Caco-2 (cell line): ENCODE results near the gene PRPS1. TPM values are rescaled to one million over a fixed set of nuclear protein-coding genes. Genes with fewer than 3 reads are reported as not detected.
"Not testable (repeated sequence)": the region's sequence is repeated elsewhere in the genome, so short reads cannot be mapped to it uniquely, and the experiment has no call there.

Experiments
- BruUV-seq: library from RNA; stranded (reverse); fragments of 400-500 nt; replicated peaks from 2 replicates; lab custom pipeline; 2021; lab: Mats Ljungman, UMichigan
- CTCF ChIA-PET: fragments of 300-600 bp; sonication (Branson Sonifier 250); formaldehyde crosslinking; loops from one replicate; lab custom pipeline; 2022; ENCODE audit warnings: antibody characterized with exemption; lab: Charles Lee
- POLR2A ChIA-PET: fragments of 300-600 bp; sonication (Branson Sonifier 250); formaldehyde crosslinking; loops from one replicate; lab custom pipeline; 2022; ENCODE audit warnings: antibody characterized with exemption; lab: Charles Lee
- DNase-seq, 2 experiments: peaks; one replicate each; pipeline versions ENCODE4 v3.0.0 to v3.0.0-alpha.2; 2020 to 2022
- H3K27me3 ChIP-seq: replicated peaks from 2 replicates; pipeline ENCODE4 v1.6.0; 2011; ENCODE audit warnings: low read length; ENCODE audit not compliant: control insufficient read depth, insufficient read depth
- H3K36me3 ChIP-seq: 2 replicates; pipeline ENCODE4 v1.5.1; 2011; ENCODE audit warnings: low read length; ENCODE audit not compliant: control insufficient read depth, insufficient read depth
- H3K4me1 ChIP-seq: fragments of 250-450 bp; sonication (Bioruptor Pico); 2 replicates; pipeline ENCODE4 v1.5.1; 2020; ENCODE audit warnings: mild to moderate bottlenecking
- H3K4me3 ChIP-seq: 2 replicates; pipeline ENCODE4 v1.5.1; 2011; ENCODE audit warnings: low read depth, mild to moderate bottlenecking, control low read depth, low read length
- H3K9me3 ChIP-seq: fragments of 250-450 bp; sonication (Bioruptor Pico); 2 replicates; pipeline ENCODE4 v1.5.1; 2020; ENCODE audit warnings: mild to moderate bottlenecking, moderate library complexity
- H3K27ac Mint-ChIP-seq: one replicate; pipeline ENCODE4 v1.8.0; 2022; ENCODE audit warnings: mixed read lengths; ENCODE audit not compliant: unreplicated experiment
- H3K27me3 Mint-ChIP-seq: one replicate; pipeline ENCODE4 v1.8.0; 2022; ENCODE audit warnings: mixed read lengths; ENCODE audit not compliant: insufficient read depth, unreplicated experiment
- H3K36me3 Mint-ChIP-seq: one replicate; pipeline ENCODE4 v1.8.0; 2022; ENCODE audit warnings: mild to moderate bottlenecking, mixed read lengths; ENCODE audit not compliant: insufficient read depth, unreplicated experiment
- H3K4me1 Mint-ChIP-seq: one replicate; pipeline ENCODE4 v1.8.0; 2022; ENCODE audit warnings: low read depth, mixed read lengths; ENCODE audit not compliant: unreplicated experiment
- H3K4me3 Mint-ChIP-seq: one replicate; pipeline ENCODE4 v1.8.0; 2022; ENCODE audit warnings: mild to moderate bottlenecking, moderate library complexity, mixed read lengths; ENCODE audit not compliant: unreplicated experiment
- H3K9me3 Mint-ChIP-seq: one replicate; pipeline ENCODE4 v1.8.0; 2022; ENCODE audit warnings: mixed read lengths; ENCODE audit not compliant: unreplicated experiment
- intact Hi-C: fragments of 100-400 bp; cut with micrococcal nuclease; formaldehyde crosslinking; loops from one replicate; pipeline ENCODE4 v1.10.0; 2022; ENCODE audit not compliant: unreplicated experiment
- total RNA-seq: library from RNA; stranded (reverse); gene quantifications from 2 replicates; pipeline ENCODE4 v1.2.3, GENCODE V29; 2022
- TF ChIP-seq, protein P1 (sequence below), 2 experiments: fragments of 200-600 bp in 1 of 2; IDR thresholded peaks; 1 replicate in 1 of 2; 2 replicates in 1 of 2; pipeline versions ENCODE4 v1.5.1 to v1.8.0; 2011 to 2022; ENCODE audit warnings: antibody characterized with exemption in 1 of 2, control low read depth in 1 of 2, inconsistent platforms in 1 of 2, low read depth in 1 of 2, low read length in 1 of 2, mild to moderate bottlenecking in 1 of 2, moderate library complexity in 1 of 2; ENCODE audit not compliant: insufficient read depth in 1 of 2, severe bottlenecking in 1 of 2, unreplicated experiment in 1 of 2

The PRPS1 gene
- total RNA-seq, 1 experiment from 2014 or later = 34.3 TPM

DNA sequence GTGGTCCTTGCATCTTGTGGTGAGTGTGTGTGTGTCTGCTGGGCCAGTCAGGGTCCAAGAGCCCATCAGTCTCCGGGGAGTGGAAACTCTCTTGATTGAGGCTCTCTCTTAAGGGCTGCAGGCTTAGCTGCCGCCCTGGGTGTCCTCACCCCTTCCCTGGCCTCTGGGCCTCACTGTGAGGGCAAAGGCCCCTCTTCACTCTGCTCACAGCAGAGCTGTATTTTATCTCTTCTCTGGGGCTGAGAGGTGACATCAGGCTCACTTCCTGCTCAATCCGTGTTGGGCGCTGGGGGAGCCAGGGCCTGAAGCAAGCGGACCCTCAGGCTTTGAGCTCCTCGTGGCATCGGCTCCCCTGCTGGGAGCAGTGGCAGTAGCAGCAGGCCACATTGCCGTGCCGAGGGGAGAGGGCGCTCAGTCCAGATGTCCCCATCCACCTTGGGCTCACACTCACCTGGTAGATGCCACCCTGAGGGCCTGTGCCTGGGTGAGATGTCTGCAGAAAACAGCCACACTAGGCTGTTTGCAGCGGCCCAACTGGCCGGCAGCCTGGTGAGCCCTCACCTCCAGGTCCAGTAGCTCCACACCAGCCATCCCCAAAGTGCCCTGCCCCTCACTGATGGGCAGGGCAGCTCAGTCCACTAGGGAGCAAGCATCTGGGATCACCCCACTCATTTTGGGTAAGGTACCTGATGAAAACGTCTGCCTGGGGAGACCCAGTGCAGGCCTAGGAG, 24.7 kb upstream of the PRPS1 start:
- intact Hi-C loops = no loop called here

DNA sequence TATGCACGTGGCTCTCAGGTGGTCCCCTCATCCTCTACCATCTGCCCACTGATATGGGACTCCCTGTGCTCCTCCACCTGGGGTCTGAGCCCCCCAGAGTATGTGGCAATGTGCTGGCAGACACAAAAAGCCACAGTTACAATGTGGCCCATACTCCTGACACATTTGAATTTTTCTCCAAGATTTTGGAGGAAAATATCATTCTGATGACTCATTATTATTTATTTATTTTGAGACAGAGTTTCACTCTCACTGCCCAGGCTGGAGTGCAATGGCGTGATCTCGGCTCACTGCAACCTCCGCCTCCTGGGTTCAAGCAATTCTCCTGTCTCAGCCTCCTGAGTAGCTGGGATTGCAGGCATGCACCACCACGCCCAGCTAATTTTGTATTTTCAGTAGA, 19.2 kb upstream of the PRPS1 start:
- H3K27me3 ChIP-seq, H3K36me3 Mint-ChIP-seq, intact Hi-C loops, DNase-seq, H3K9me3 ChIP-seq, H3K36me3 ChIP-seq, H3K9me3 Mint-ChIP-seq, H3K4me1 Mint-ChIP-seq, BruUV-seq, H3K4me1 ChIP-seq, CTCF ChIA-PET, H3K4me3 Mint-ChIP-seq, POLR2A ChIA-PET, H3K27ac Mint-ChIP-seq, H3K4me3 ChIP-seq, H3K27me3 Mint-ChIP-seq: not testable (repeated sequence)

More for the DNA sequence above, 24.7 kb upstream of the PRPS1 start:
- Histone ChIP-seq H3K27me3 (no peaks in the 10 kb centered on the region), H3K4me1 (no peaks in the 10 kb centered on the region), H3K36me3 (no peaks in the 10 kb centered on the region), H3K9me3 (no peaks in the 10 kb centered on the region), H3K4me3 (no peak overlapping the region)
- Mint-ChIP-seq H3K27me3 (no peaks in the 10 kb centered on the region), H3K9me3 (no peaks in the 10 kb centered on the region), H3K4me3 (no peak overlapping the region), H3K27ac (no peak overlapping the region), H3K36me3 (no peaks in the 10 kb centered on the region), H3K4me1 (no peaks in the 10 kb centered on the region)
- DNase-seq = no peak
- ChIA-PET POLR2A (no interaction called here), CTCF (no interaction called here)
- TF ChIP-seq, protein P1, sequence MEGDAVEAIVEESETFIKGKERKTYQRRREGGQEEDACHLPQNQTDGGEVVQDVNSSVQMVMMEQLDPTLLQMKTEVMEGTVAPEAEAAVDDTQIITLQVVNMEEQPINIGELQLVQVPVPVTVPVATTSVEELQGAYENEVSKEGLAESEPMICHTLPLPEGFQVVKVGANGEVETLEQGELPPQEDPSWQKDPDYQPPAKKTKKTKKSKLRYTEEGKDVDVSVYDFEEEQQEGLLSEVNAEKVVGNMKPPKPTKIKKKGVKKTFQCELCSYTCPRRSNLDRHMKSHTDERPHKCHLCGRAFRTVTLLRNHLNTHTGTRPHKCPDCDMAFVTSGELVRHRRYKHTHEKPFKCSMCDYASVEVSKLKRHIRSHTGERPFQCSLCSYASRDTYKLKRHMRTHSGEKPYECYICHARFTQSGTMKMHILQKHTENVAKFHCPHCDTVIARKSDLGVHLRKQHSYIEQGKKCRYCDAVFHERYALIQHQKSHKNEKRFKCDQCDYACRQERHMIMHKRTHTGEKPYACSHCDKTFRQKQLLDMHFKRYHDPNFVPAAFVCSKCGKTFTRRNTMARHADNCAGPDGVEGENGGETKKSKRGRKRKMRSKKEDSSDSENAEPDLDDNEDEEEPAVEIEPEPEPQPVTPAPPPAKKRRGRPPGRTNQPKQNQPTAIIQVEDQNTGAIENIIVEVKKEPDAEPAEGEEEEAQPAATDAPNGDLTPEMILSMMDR (IDR thresholded peaks at IDR 0.05; ENCODE audit: insufficient read depth in 1 of 2, low read depth in 1 of 2, low read length in 1 of 2, severe bottlenecking in 1 of 2, unreplicated experiment in 1 of 2) = no peak
- no TSS peak for BruUV-seq

DNA sequence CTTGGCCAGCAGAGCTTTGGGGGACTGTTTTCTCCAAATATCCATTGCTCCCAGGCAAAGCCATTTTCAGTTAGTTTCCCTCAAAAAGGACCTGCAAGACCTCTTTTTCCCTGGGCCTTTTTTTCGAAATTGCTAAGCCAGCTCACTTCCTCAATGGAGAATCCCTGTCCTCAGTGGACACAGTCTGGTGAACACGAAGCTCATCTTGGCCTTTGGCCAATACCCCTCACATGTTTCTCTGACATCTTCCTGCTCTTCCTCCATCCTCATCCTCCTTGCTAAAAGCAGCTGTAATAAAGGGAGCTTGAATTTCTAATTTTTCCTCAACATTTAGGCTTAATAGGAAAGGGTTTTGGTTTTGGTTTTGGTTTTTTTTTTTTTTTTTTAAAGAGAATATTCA, 17.6 kb upstream of the PRPS1 start:
- H3K4me3 ChIP-seq = no peak overlapping the region
- Mint-ChIP-seq H3K4me3 (no peak overlapping the region), H3K9me3 (no peaks in the 10 kb centered on the region), H3K4me1 (no peaks in the 10 kb centered on the region), H3K36me3 (no peaks in the 10 kb centered on the region), H3K27me3 (no peaks in the 10 kb centered on the region), H3K27ac (no peak overlapping the region)
- no peaks in the 10 kb centered on the region for H3K9me3 ChIP-seq
- H3K36me3 ChIP-seq = no peaks in the 10 kb centered on the region
- intact Hi-C loops = no loop called here
- no peaks in the 10 kb centered on the region for H3K4me1 ChIP-seq
- H3K27me3 ChIP-seq = no peaks in the 10 kb centered on the region
- DNase-seq = no peak
- TF ChIP-seq, protein P1 (IDR thresholded peaks at IDR 0.05; ENCODE audit: insufficient read depth in 1 of 2, low read depth in 1 of 2, low read length in 1 of 2, severe bottlenecking in 1 of 2, unreplicated experiment in 1 of 2) = no peak
- ChIA-PET POLR2A (no interaction called here), CTCF (no interaction called here)
- BruUV-seq = no TSS peak
